Small intestine (tissue), 7 donors: Measurements from ENCODE around the gene OSGIN1. TPM values are rescaled to one million over a fixed set of nuclear protein-coding genes. Genes with fewer than 3 reads are reported as not detected.

Experiments
- DNase-seq, 2 donors: peaks; one replicate each; pipeline versions ENCODE4 v3.0.0 to v3.0.0-alpha.2; 2013
- FAIRE-seq: peaks from 2 replicates; lab custom pipeline; 2012; peaks lifted over from hg19 to GRCh38; lab: Jason Lieb, UNC
- H3K27ac ChIP-seq, 3 donors: one replicate each; pipeline ENCODE4 v1.5.1; 2013; ENCODE audit warnings: low read length in 2 of 3, mild to moderate bottlenecking in 2 of 3, control low read depth in 1 of 3, inconsistent platforms in 1 of 3, low read depth in 1 of 3, moderate library complexity in 1 of 3
- H3K27me3 ChIP-seq, 3 donors: one replicate each; pipeline ENCODE4 v1.6.1; 2013; ENCODE audit warnings: low read length in 3 of 3, inconsistent platforms in 1 of 3; ENCODE audit not compliant: control insufficient read depth in 3 of 3, insufficient read depth in 3 of 3
- H3K36me3 ChIP-seq, 3 donors: one replicate each; pipeline ENCODE4 v1.6.1; 2013; ENCODE audit warnings: low read length in 3 of 3, inconsistent platforms in 1 of 3, low read depth in 1 of 3, mild to moderate bottlenecking in 1 of 3, moderate library complexity in 1 of 3; ENCODE audit not compliant: control insufficient read depth in 3 of 3, insufficient read depth in 2 of 3
- H3K4me1 ChIP-seq, 3 donors: one replicate each; pipeline ENCODE4 v1.6.1; 2013; ENCODE audit warnings: low read length in 2 of 3, inconsistent platforms in 1 of 3, low read depth in 1 of 3, mild to moderate bottlenecking in 1 of 3, moderate library complexity in 1 of 3; ENCODE audit not compliant: control insufficient read depth in 3 of 3, insufficient read depth in 2 of 3
- H3K4me3 ChIP-seq, 3 donors: one replicate each; pipeline ENCODE4 v1.5.1; 2013; ENCODE audit warnings: low read length in 3 of 3, control low read depth in 1 of 3, inconsistent platforms in 1 of 3, low read depth in 1 of 3, mild to moderate bottlenecking in 1 of 3, moderate library complexity in 1 of 3
- H3K9me3 ChIP-seq, 2 donors: one replicate each; pipeline ENCODE4 v1.6.1; 2013; ENCODE audit warnings: low read depth in 1 of 2, low read length in 1 of 2; ENCODE audit not compliant: control insufficient read depth in 2 of 2, insufficient read depth in 1 of 2
- WGBS, 3 donors: extraction: QIAGEN DNeasy Blood & Tissue Kit; methylation state at CpG; one replicate each; pipeline ENCODE4 v1.1.7; 2013; 5-methylcytosine and 5-hydroxymethylcytosine counted together
- polyA plus RNA-seq, 4 donors: library from polyadenylated mRNA; stranded (reverse) in 3 of 4; unstranded in 1 of 4; fragments of 200-250 nt in 3 of 4; fragments of 120-200 nt in 1 of 4; gene quantifications; one replicate each; pipeline versions ENCODE4 v1.2.1 to v1.2.3, GENCODE V29; 2013
- donor health status: healthy with polysubstance abuse.
- donor health status: control.
- donor health status: control.
- donor health status: Bipolar disorder and iron deficiency.
- donor health status: healthy.

The OSGIN1 gene
- polyA plus RNA-seq, 4 donors, result 3.4 to 101 (median 41.1) TPM

GRCh38 chr16:83942074-83942473 is 11.0 kb upstream of the OSGIN1 start:
- H3K27ac ChIP-seq, result no peak overlapping the region
- H3K36me3 ChIP-seq, result no peaks in the 10 kb centered on the region
- H3K9me3 ChIP-seq, result no peaks in the 10 kb centered on the region
- FAIRE-seq (no peak), DNase-seq (no peak)
- no peaks in the 10 kb centered on the region for H3K27me3 ChIP-seq
- H3K4me3 ChIP-seq, result no peak overlapping the region
- no peaks in the 10 kb centered on the region for H3K4me1 ChIP-seq
- WGBS, 3 donors, result 80 to 86% (median 82%) methylated on average over 14 of the region's 14 CpGs

- Histone ChIP-seq H3K9me3 (no peaks in the 10 kb centered on the region), H3K4me3 (no peak overlapping the region), H3K27ac (no peak overlapping the region), H3K27me3 (no peaks in the 10 kb centered on the region), H3K36me3 (no peaks in the 10 kb centered on the region), H3K4me1 (no peaks in the 10 kb centered on the region)
- FAIRE-seq (no peak), DNase-seq (no peak)
- 56 to 68% (median 66%) methylated on average over 11 of the region's 11 CpGs for WGBS, 3 donors
These were observed 10.1 kb upstream of the OSGIN1 start for GRCh38 chr16:83942815-83943515.

- H3K4me1 ChIP-seq, result peaks cover 0 to under 1% (median 0%) of the 10 kb centered on the region in 3 donors
- DNase-seq, result no peak
- FAIRE-seq, result no peak
- peaks cover 0 to under 1% of the 10 kb centered on the region in 2 donors for H3K9me3 ChIP-seq
- no peaks in the 10 kb centered on the region for H3K27me3 ChIP-seq
- no peaks in the 10 kb centered on the region for H3K36me3 ChIP-seq
- no peak overlapping the region for H3K27ac ChIP-seq
- WGBS, 3 donors, result 86 to 89% (median 87%) methylated on average over 10 of the region's 10 CpGs
- H3K4me3 ChIP-seq, result no peak overlapping the region
These were observed 9.5 kb upstream of the OSGIN1 start for GRCh38 chr16:83943516-83944050.

GRCh38 chr16:83945587-83945986 is 7.5 kb upstream of the OSGIN1 start:
- Histone ChIP-seq H3K27me3 (no peaks in the 10 kb centered on the region), H3K27ac (no peak overlapping the region), H3K36me3 (peaks cover 0 to 3% (median 0%) of the 10 kb centered on the region in 3 donors), H3K9me3 (peaks cover 0 to 3% of the 10 kb centered on the region in 2 donors), H3K4me1 (peaks cover 0 to 11% (median 4%) of the 10 kb centered on the region in 3 donors), H3K4me3 (no peak overlapping the region)
- FAIRE-seq (no peak), DNase-seq (peak in 1 of 2 donors; percentile 55)
- 40 to 77% (median 50%) methylated on average over 10 of the region's 10 CpGs for WGBS, 3 donors

- H3K27ac ChIP-seq, result no peak overlapping the region
- 81 to 93% (median 88%) methylated on average over 24 of the region's 24 CpGs for WGBS, 3 donors
- no peaks in the 10 kb centered on the region for H3K27me3 ChIP-seq
- peaks cover 0 to 3% of the 10 kb centered on the region in 2 donors for H3K9me3 ChIP-seq
- no peak overlapping the region for H3K4me3 ChIP-seq
- no peak for FAIRE-seq
- H3K4me1 ChIP-seq, result peaks cover 0 to 11% (median 4%) of the 10 kb centered on the region in 3 donors
- H3K36me3 ChIP-seq, result peaks cover 0 to 3% (median 0%) of the 10 kb centered on the region in 3 donors
- no peak for DNase-seq
These were observed 6.8 kb upstream of the OSGIN1 start for GRCh38 chr16:83946154-83946780.

- no peaks in the 10 kb centered on the region for H3K27me3 ChIP-seq
- peaks cover 0 to 3% (median 0%) of the 10 kb centered on the region in 3 donors for H3K36me3 ChIP-seq
- WGBS, 3 donors, result 69 to 73% (median 70%) methylated on average over 21 of the region's 21 CpGs
- FAIRE-seq (no peak), DNase-seq (no peak)
- H3K9me3 ChIP-seq, result peaks cover 0 to 3% of the 10 kb centered on the region in 2 donors
- no peak overlapping the region for H3K27ac ChIP-seq
- H3K4me3 ChIP-seq, result no peak overlapping the region
- peaks cover 0 to 11% (median 4%) of the 10 kb centered on the region in 3 donors for H3K4me1 ChIP-seq
These were observed 6.1 kb upstream of the OSGIN1 start for GRCh38 chr16:83946781-83947566.

GRCh38 chr16:83947642-83948234 is 5.3 kb upstream of the OSGIN1 start:
- no peak overlapping the region for H3K4me3 ChIP-seq
- no peak for FAIRE-seq
- H3K9me3 ChIP-seq, result peaks cover 0 to 3% of the 10 kb centered on the region in 2 donors
- no peak for DNase-seq
- WGBS, 3 donors, result 78 to 87% (median 80%) methylated on average over 13 to 14 of the region's 14 CpGs
- peaks cover 4 to 15% (median 5%) of the 10 kb centered on the region in 3 donors for H3K4me1 ChIP-seq
- peaks cover 0 to 3% (median 0%) of the 10 kb centered on the region in 3 donors for H3K36me3 ChIP-seq
- no peaks in the 10 kb centered on the region for H3K27me3 ChIP-seq
- H3K27ac ChIP-seq, result no peak overlapping the region
